ENCODE results near the gene TBC1D10B.

GRCh38 chr16:30358577-30358936, 11.7 kb downstream of the TBC1D10B start:
- TF ChIP-seq CTCF (IDR thresholded peaks at IDR 0.05) (no peak), EZH2 (IDR thresholded peaks at IDR 0.05) (no peak), EZH2phosphoT487 (IDR thresholded peaks at IDR 0.05) (no peak)

Measured in neural progenitor cell (in vitro differentiated cells).